OCI-LY7 (cell line): ENCODE data around the gene TMTC1. TPM values are rescaled to one million over a fixed set of nuclear protein-coding genes. Genes with fewer than 3 reads are reported as not detected.

Experiments used
- BruUV-seq: library from RNA; stranded (reverse); fragments of 400-500 nt; replicated peaks from 2 replicates; lab custom pipeline; 2021; lab: Mats Ljungman, UMichigan
- CTCF ChIA-PET: fragments of 300-600 bp; sonication (Branson Sonifier 250); formaldehyde crosslinking; loops from one replicate; lab custom pipeline; 2022; ENCODE audit warnings: antibody characterized with exemption; ENCODE audit not compliant: unreplicated experiment; lab: Charles Lee
- POLR2A ChIA-PET: fragments of 300-600 bp; sonication (Branson Sonifier 250); formaldehyde crosslinking; loops from one replicate; lab custom pipeline; 2022; ENCODE audit warnings: antibody characterized with exemption; lab: Charles Lee
- DNase-seq: peaks from one replicate; pipeline ENCODE4 v3.0.0-alpha.2; 2015; ENCODE audit warnings: low spot score
- H2AFZ ChIP-seq: fragments of 200-600 bp; sonication (generic), shearing (Covaris generic); 2 replicates; pipeline ENCODE4 v1.6.1; 2014; ENCODE audit warnings: mild to moderate bottlenecking, antibody characterized with exemption, low read length, moderate library complexity
- H3K27ac ChIP-seq: fragments of 200-600 bp; sonication (generic); 2 replicates; pipeline ENCODE4 v1.5.1; 2014; ENCODE audit warnings: mixed run types, low read depth, mild to moderate bottlenecking, moderate library complexity, low read length, inconsistent platforms; ENCODE audit not compliant: poor library complexity, severe bottlenecking
- H3K36me3 ChIP-seq: fragments of 200-600 bp; sonication (generic); 2 replicates; pipeline ENCODE4 v1.6.1; 2014; ENCODE audit warnings: mild to moderate bottlenecking, antibody characterized with exemption, low read length, moderate library complexity, mixed read lengths; ENCODE audit not compliant: insufficient read depth
- H3K4me1 ChIP-seq: fragments of 200-600 bp; sonication (generic); 2 replicates; pipeline ENCODE4 v1.5.1; 2014; ENCODE audit warnings: mild to moderate bottlenecking, low read length; ENCODE audit not compliant: insufficient read depth, poor library complexity, severe bottlenecking
- H3K4me2 ChIP-seq: fragments of 200-600 bp; sonication (generic); 2 replicates; pipeline ENCODE4 v1.6.1; 2014; ENCODE audit warnings: mild to moderate bottlenecking, low read length
- H3K4me3 ChIP-seq: fragments of 200-600 bp; sonication (generic); 2 replicates; pipeline ENCODE4 v1.5.1; 2014; ENCODE audit warnings: mild to moderate bottlenecking, low read depth, low read length; ENCODE audit not compliant: poor library complexity, severe bottlenecking
- H3K79me2 ChIP-seq: fragments of 200-600 bp; sonication (generic); 2 replicates; pipeline ENCODE4 v1.6.1; 2016; ENCODE audit warnings: low read depth, mild to moderate bottlenecking, low read length, moderate library complexity, mixed read lengths; ENCODE audit not compliant: insufficient read depth
- H3K9me2 ChIP-seq: fragments of 200-600 bp; sonication (generic); 2 replicates; pipeline ENCODE4 v1.6.1; 2016; ENCODE audit warnings: mild to moderate bottlenecking, low read length, mixed read lengths; ENCODE audit not compliant: insufficient read depth
- H3K9me3 ChIP-seq: fragments of 200-600 bp; sonication (generic); 2 replicates; pipeline ENCODE4 v1.6.1; 2014; ENCODE audit warnings: mild to moderate bottlenecking, mixed run types, low read length, mixed read lengths
- H4K20me1 ChIP-seq: fragments of 200-600 bp; sonication (generic); 2 replicates; pipeline ENCODE4 v1.6.1; 2014; ENCODE audit warnings: mild to moderate bottlenecking, antibody characterized with exemption, low read length, moderate library complexity, mixed read lengths; ENCODE audit not compliant: insufficient read depth
- CTCF ChIP-seq: fragments of 200-600 bp; sonication (generic); conservative IDR thresholded peaks from 2 replicates; pipeline ENCODE4 v1.5.1; 2014; ENCODE audit warnings: mild to moderate bottlenecking, antibody characterized with exemption, low read length, moderate library complexity, mixed read lengths
- EZH2phosphoT487 ChIP-seq: fragments of 200-600 bp; sonication (generic); IDR thresholded peaks from 2 replicates; pipeline ENCODE4 v1.6.1; 2018; ENCODE audit warnings: low read depth, borderline replicate concordance, mild to moderate bottlenecking, mixed run types, antibody characterized with exemption, low read length, moderate library complexity, mixed read lengths
- intact Hi-C: fragments of 100-400 bp; cut with micrococcal nuclease; formaldehyde crosslinking; loops from one replicate; pipeline ENCODE4 v1.10.0; 2022; ENCODE audit not compliant: unreplicated experiment
- total RNA-seq, 2 experiments: library from RNA; depleted of rRNA in 1 of 2; stranded (reverse); fragments of >200 nt in 1 of 2; shearing (Covaris generic) in 1 of 2; gene quantifications; 2 replicates each; pipeline ENCODE4 v1.2.3, GENCODE V29; 2014 to 2022

TMTC1 gene
- total RNA-seq, 2 experiments from 2014 or later, result not detected

DNA sequence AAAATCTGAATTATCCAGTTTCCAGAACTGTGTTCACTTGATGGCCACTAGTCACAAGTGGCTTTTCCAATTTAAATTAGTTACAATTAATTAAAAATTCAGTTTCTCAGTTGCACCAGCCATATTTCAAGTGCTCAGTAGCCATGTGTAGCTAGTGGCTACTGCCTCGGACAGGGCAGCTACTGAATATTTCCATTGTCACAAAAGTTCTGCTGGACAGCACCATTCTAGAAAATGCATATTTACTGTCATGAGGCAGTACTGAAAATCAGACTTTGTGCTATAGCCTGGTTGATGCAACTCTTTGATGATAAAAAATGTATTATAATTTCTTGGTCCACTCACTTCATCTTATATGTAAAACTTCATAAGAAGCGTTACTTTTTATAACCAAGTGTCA, 274.8 kb downstream of the TMTC1 start:
- no peaks in the 10 kb centered on the region for H3K36me3 ChIP-seq
- ChIA-PET CTCF (interaction anchor here (1.1 kb wide), 1 partner anchor 26 kb away, joined by 3 read pairs; no protein-coding TSS in a partner anchor), POLR2A (no interaction called here)
- H3K4me3 ChIP-seq, result no peak overlapping the region
- H3K4me1 ChIP-seq, result no peaks in the 10 kb centered on the region
- no peak for TF ChIP-seq EZH2phosphoT487
- TF ChIP-seq CTCF, result no peak
- H2AFZ ChIP-seq, result no peak overlapping the region
- H3K79me2 ChIP-seq, result no peaks in the 10 kb centered on the region
- intact Hi-C loops, result no loop called here
- DNase-seq, result no peak
- no TSS peak for BruUV-seq
- no peaks in the 10 kb centered on the region for H3K9me3 ChIP-seq
- H3K9me2 ChIP-seq, result no peaks in the 10 kb centered on the region
- no peak overlapping the region for H3K4me2 ChIP-seq
- H3K27ac ChIP-seq, result no peak overlapping the region
- H4K20me1 ChIP-seq, result no peaks in the 10 kb centered on the region

GRCh38 chr12:29505122-29505521, 278.6 kb downstream of the TMTC1 start:
- intact Hi-C loops, result no loop called here
- no TSS peak for BruUV-seq
- no peaks in the 10 kb centered on the region for H3K79me2 ChIP-seq

More at GRCh38 chr12:29505122-29505521, 278.6 kb downstream of the TMTC1 start:
- no peak overlapping the region for H3K27ac ChIP-seq
- TF ChIP-seq CTCF (no peak), EZH2phosphoT487 (no peak)
- no peak overlapping the region for H2AFZ ChIP-seq
- no peak overlapping the region for H3K4me3 ChIP-seq
- POLR2A ChIA-PET, result no interaction called here
- peaks cover 13% of the 10 kb centered on the region for H3K4me1 ChIP-seq
- H3K36me3 ChIP-seq, result no peaks in the 10 kb centered on the region
- 0 out of 2 replicates have a peak, but pooled peaks cover 3% of the 10 kb centered on the region for H3K9me2 ChIP-seq
- no peaks in the 10 kb centered on the region for H4K20me1 ChIP-seq
- CTCF ChIA-PET, result no interaction called here
- DNase-seq, result no peak
- no peak overlapping the region for H3K4me2 ChIP-seq
- no peaks in the 10 kb centered on the region for H3K9me3 ChIP-seq
